SJCRH30 (cell line): Measurements from ENCODE around the gene TMEM26. TPM values are rescaled to one million over a fixed set of nuclear protein-coding genes. Genes with fewer than 3 reads are reported as not detected.

Experiments used
- DNase-seq, 2 experiments: peaks; one replicate each; pipeline ENCODE4 v3.0.0-alpha.2; 2015 to 2020
- H3K27ac ChIP-seq: fragments of 250-450 bp; sonication (Bioruptor Pico); 2 replicates; pipeline ENCODE4 v1.5.1; 2020; ENCODE audit warnings: mild to moderate bottlenecking, moderate library complexity
- H3K27me3 ChIP-seq: fragments of 250-450 bp; sonication (Bioruptor Pico); 2 replicates; pipeline ENCODE4 v1.5.1; 2020; ENCODE audit warnings: mild to moderate bottlenecking, moderate library complexity
- H3K36me3 ChIP-seq: fragments of 250-450 bp; sonication (Bioruptor Pico); 2 replicates; pipeline ENCODE4 v1.5.1; 2020; ENCODE audit warnings: mild to moderate bottlenecking, moderate library complexity
- H3K4me1 ChIP-seq: fragments of 250-450 bp; sonication (Bioruptor Pico); 2 replicates; pipeline ENCODE4 v1.5.1; 2020; ENCODE audit warnings: mild to moderate bottlenecking, moderate library complexity
- H3K4me3 ChIP-seq: fragments of 250-450 bp; sonication (Bioruptor Pico); 2 replicates; pipeline ENCODE4 v1.5.1; 2020; ENCODE audit warnings: mild to moderate bottlenecking, moderate library complexity
- H3K9me3 ChIP-seq: fragments of 250-450 bp; sonication (Bioruptor Pico); replicated peaks from 2 replicates; pipeline ENCODE4 v1.5.1; 2020; ENCODE audit warnings: mild to moderate bottlenecking, moderate library complexity
- total RNA-seq: library from RNA; depleted of rRNA; stranded (reverse); fragments of >200 nt; shearing (Covaris generic); gene quantifications from 2 replicates; pipeline ENCODE4 v1.2.3, GENCODE V29; 2014

TMEM26 gene
- total RNA-seq, 1 experiment from 2014 or later = not detected

GRCh38 chr10:61439058-61439609 is 14.0 kb downstream of the TMEM26 start:
- H3K27ac ChIP-seq = no peak overlapping the region
- H3K36me3 ChIP-seq = no peaks in the 10 kb centered on the region
- H3K9me3 ChIP-seq = no peaks in the 10 kb centered on the region
- no peak overlapping the region for H3K4me3 ChIP-seq
- H3K27me3 ChIP-seq = no peaks in the 10 kb centered on the region
- DNase-seq = no peak
- H3K4me1 ChIP-seq = no peaks in the 10 kb centered on the region

- Histone ChIP-seq H3K27me3 (no peaks in the 10 kb centered on the region), H3K36me3 (no peaks in the 10 kb centered on the region), H3K4me3 (no peak overlapping the region), H3K27ac (no peak overlapping the region), H3K9me3 (no peaks in the 10 kb centered on the region), H3K4me1 (no peaks in the 10 kb centered on the region)
- DNase-seq = peak in 1 of 2 experiments; percentile 3
These were observed 14.8 kb downstream of the TMEM26 start for GRCh38 chr10:61438141-61438988.

- H3K27me3 ChIP-seq = no peaks in the 10 kb centered on the region
- DNase-seq = no peak
- H3K9me3 ChIP-seq = no peaks in the 10 kb centered on the region
- no peak overlapping the region for H3K27ac ChIP-seq
- H3K4me1 ChIP-seq = no peaks in the 10 kb centered on the region
- H3K36me3 ChIP-seq = no peaks in the 10 kb centered on the region
- no peak overlapping the region for H3K4me3 ChIP-seq
These were observed 30.0 kb downstream of the TMEM26 start for GRCh38 chr10:61423178-61423577.

GRCh38 chr10:61417661-61418060 is 35.5 kb downstream of the TMEM26 start:
- Histone ChIP-seq H3K27ac (no peak overlapping the region), H3K9me3 (no peaks in the 10 kb centered on the region), H3K4me3 (no peak overlapping the region), H3K36me3 (no peaks in the 10 kb centered on the region), H3K27me3 (no peaks in the 10 kb centered on the region), H3K4me1 (no peaks in the 10 kb centered on the region)
- DNase-seq = no peak

GRCh38 chr10:61415824-61416223 is 37.4 kb downstream of the TMEM26 start:
- H3K4me3 ChIP-seq = no peak overlapping the region
- H3K27me3 ChIP-seq = no peaks in the 10 kb centered on the region
- no peaks in the 10 kb centered on the region for H3K36me3 ChIP-seq
- no peak for DNase-seq
- H3K4me1 ChIP-seq = no peaks in the 10 kb centered on the region
- no peak overlapping the region for H3K27ac ChIP-seq
- no peaks in the 10 kb centered on the region for H3K9me3 ChIP-seq

GRCh38 chr10:61411706-61412105 is 41.5 kb downstream of the TMEM26 start:
- Histone ChIP-seq H3K9me3 (no peaks in the 10 kb centered on the region), H3K27ac (no peak overlapping the region), H3K4me3 (no peak overlapping the region), H3K27me3 (no peaks in the 10 kb centered on the region), H3K4me1 (no peaks in the 10 kb centered on the region), H3K36me3 (no peaks in the 10 kb centered on the region)
- DNase-seq = no peak

- DNase-seq = no peak
- H3K36me3 ChIP-seq = no peaks in the 10 kb centered on the region
- H3K9me3 ChIP-seq = no peaks in the 10 kb centered on the region
- no peak overlapping the region for H3K27ac ChIP-seq
- H3K4me3 ChIP-seq = no peak overlapping the region
- H3K27me3 ChIP-seq = no peaks in the 10 kb centered on the region
- H3K4me1 ChIP-seq = no peaks in the 10 kb centered on the region
These were observed 42.7 kb downstream of the TMEM26 start for GRCh38 chr10:61410353-61411070.

GRCh38 chr10:61409157-61409556 is 44.0 kb downstream of the TMEM26 start:
- DNase-seq = no peak
- no peak overlapping the region for H3K27ac ChIP-seq
- H3K27me3 ChIP-seq = no peaks in the 10 kb centered on the region
- no peaks in the 10 kb centered on the region for H3K9me3 ChIP-seq
- no peak overlapping the region for H3K4me3 ChIP-seq
- H3K36me3 ChIP-seq = no peaks in the 10 kb centered on the region
- no peaks in the 10 kb centered on the region for H3K4me1 ChIP-seq

GRCh38 chr10:61408105-61408504 is 45.1 kb downstream of the TMEM26 start:
- no peak overlapping the region for H3K4me3 ChIP-seq
- H3K27ac ChIP-seq = no peak overlapping the region
- no peaks in the 10 kb centered on the region for H3K9me3 ChIP-seq
- no peaks in the 10 kb centered on the region for H3K36me3 ChIP-seq
- no peaks in the 10 kb centered on the region for H3K27me3 ChIP-seq
- no peak for DNase-seq
- no peaks in the 10 kb centered on the region for H3K4me1 ChIP-seq

- Histone ChIP-seq H3K36me3 (no peaks in the 10 kb centered on the region), H3K4me3 (no peak overlapping the region), H3K4me1 (no peaks in the 10 kb centered on the region), H3K9me3 (no peaks in the 10 kb centered on the region), H3K27ac (no peak overlapping the region), H3K27me3 (no peaks in the 10 kb centered on the region)
- no peak for DNase-seq
These were observed 46.4 kb downstream of the TMEM26 start for GRCh38 chr10:61406736-61407135.

GRCh38 chr10:61406242-61406641 is 46.9 kb downstream of the TMEM26 start:
- H3K36me3 ChIP-seq = no peaks in the 10 kb centered on the region
- DNase-seq = no peak
- no peaks in the 10 kb centered on the region for H3K4me1 ChIP-seq
- no peak overlapping the region for H3K27ac ChIP-seq
- no peak overlapping the region for H3K4me3 ChIP-seq
- no peaks in the 10 kb centered on the region for H3K27me3 ChIP-seq
- no peaks in the 10 kb centered on the region for H3K9me3 ChIP-seq

- H3K27me3 ChIP-seq = no peaks in the 10 kb centered on the region
- H3K27ac ChIP-seq = no peak overlapping the region
- H3K4me1 ChIP-seq = no peaks in the 10 kb centered on the region
- H3K4me3 ChIP-seq = no peak overlapping the region
- H3K36me3 ChIP-seq = no peaks in the 10 kb centered on the region
- no peaks in the 10 kb centered on the region for H3K9me3 ChIP-seq
- DNase-seq = no peak
These were observed 48.4 kb downstream of the TMEM26 start for GRCh38 chr10:61404751-61405150.

GRCh38 chr10:61400524-61400923 is 52.7 kb downstream of the TMEM26 start:
- Histone ChIP-seq H3K4me3 (no peak overlapping the region), H3K9me3 (no peaks in the 10 kb centered on the region), H3K4me1 (no peaks in the 10 kb centered on the region), H3K27ac (no peak overlapping the region), H3K27me3 (no peaks in the 10 kb centered on the region), H3K36me3 (no peaks in the 10 kb centered on the region)
- no peak for DNase-seq

GRCh38 chr10:61399406-61399805 is 53.8 kb downstream of the TMEM26 start:
- no peak overlapping the region for H3K4me3 ChIP-seq
- H3K27me3 ChIP-seq = no peaks in the 10 kb centered on the region
- H3K36me3 ChIP-seq = no peaks in the 10 kb centered on the region
- DNase-seq = no peak
- no peaks in the 10 kb centered on the region for H3K4me1 ChIP-seq
- H3K9me3 ChIP-seq = no peaks in the 10 kb centered on the region
- no peak overlapping the region for H3K27ac ChIP-seq

GRCh38 chr10:61398366-61399129 is 54.6 kb downstream of the TMEM26 start:
- Histone ChIP-seq H3K4me3 (no peak overlapping the region), H3K36me3 (no peaks in the 10 kb centered on the region), H3K4me1 (no peaks in the 10 kb centered on the region), H3K9me3 (no peaks in the 10 kb centered on the region), H3K27ac (no peak overlapping the region), H3K27me3 (no peaks in the 10 kb centered on the region)
- DNase-seq = no peak
